Measurements from ENCODE around the gene REC114. TPM values are rescaled to one million over a fixed set of nuclear protein-coding genes. Genes with fewer than 3 reads are reported as not detected.
"Not testable (repeated sequence)": the region's sequence is repeated elsewhere in the genome, so short reads cannot be mapped to it uniquely, and the experiment has no call there.

Gene REC114
- total and polyA plus RNA-seq, 12 donors: 0.40 TPM; not detected in 11

GRCh38 chr15:73424506-73424905 is 18.5 kb upstream of the REC114 start:
- WGBS, 4 donors: 75 to 89% (median 84%) methylated on average over 1 of the region's 1 CpG
- H3K27ac ChIP-seq: no peak overlapping the region
- no peaks in the 10 kb centered on the region for H3K36me3 ChIP-seq (replicated peaks in 1 of 2)
- no peak for DNase-seq
- TF ChIP-seq POLR2A (IDR thresholded peaks at IDR 0.05): no peak
- no peak for TF ChIP-seq CTCF (IDR thresholded peaks at IDR 0.05)
- H3K9me3 ChIP-seq (replicated peaks in 1 of 3): no peaks in the 10 kb centered on the region
- no peak overlapping the region for H3K4me3 ChIP-seq
- intact Hi-C loops (cut with DNase I): no loop called here
- no peaks in the 10 kb centered on the region for H3K4me1 ChIP-seq (replicated peaks in 1 of 2)
- no peaks in the 10 kb centered on the region for H3K27me3 ChIP-seq

GRCh38 chr15:73425510-73425909 is 17.5 kb upstream of the REC114 start:
- Histone ChIP-seq H3K9me3 (replicated peaks in 1 of 3) (no peaks in the 10 kb centered on the region), H3K4me3 (no peak overlapping the region), H3K27me3 (no peaks in the 10 kb centered on the region), H3K27ac (no peak overlapping the region), H3K36me3 (replicated peaks in 1 of 2) (no peaks in the 10 kb centered on the region), H3K4me1 (replicated peaks in 1 of 2) (no peaks in the 10 kb centered on the region)
- 64 to 73% (median 68%) methylated on average over 1 to 2 of the region's 2 CpGs for WGBS, 4 donors
- intact Hi-C loops (cut with DNase I): no loop called here
- TF ChIP-seq CTCF (IDR thresholded peaks at IDR 0.05) (no peak), POLR2A (IDR thresholded peaks at IDR 0.05) (no peak)
- DNase-seq: no peak

GRCh38 chr15:73426323-73426994 is 16.5 kb upstream of the REC114 start:
- TF ChIP-seq POLR2A (IDR thresholded peaks at IDR 0.05) (no peak), CTCF (IDR thresholded peaks at IDR 0.05) (no peak)
- 36 to 48% (median 46%) methylated on average over 5 of the region's 5 CpGs for WGBS, 4 donors

GRCh38 chr15:73431329-73431728 is 11.6 kb upstream of the REC114 start:
- intact Hi-C loops (cut with DNase I); H3K4me1 ChIP-seq (replicated peaks in 1 of 2); H3K27me3 ChIP-seq; H3K27ac ChIP-seq; H3K4me3 ChIP-seq; H3K9me3 ChIP-seq (replicated peaks in 1 of 3); DNase-seq; H3K36me3 ChIP-seq (replicated peaks in 1 of 2): not testable (repeated sequence)
- WGBS, 4 donors: 82 to 90% (median 88%) methylated on average over 7 of the region's 7 CpGs

More at GRCh38 chr15:73426323-73426994, 16.5 kb upstream of the REC114 start:
- DNase-seq: no peak
- intact Hi-C loops (cut with DNase I): no loop called here
- Histone ChIP-seq H3K9me3 (replicated peaks in 1 of 3) (no peaks in the 10 kb centered on the region), H3K36me3 (replicated peaks in 1 of 2) (no peaks in the 10 kb centered on the region), H3K27ac (no peak overlapping the region), H3K4me1 (replicated peaks in 1 of 2) (no peaks in the 10 kb centered on the region), H3K27me3 (no peaks in the 10 kb centered on the region), H3K4me3 (no peak overlapping the region)

- H3K36me3 ChIP-seq (replicated peaks in 1 of 2): no peaks in the 10 kb centered on the region
- H3K9me3 ChIP-seq (replicated peaks in 1 of 3): no peaks in the 10 kb centered on the region
- no peaks in the 10 kb centered on the region for H3K4me1 ChIP-seq (replicated peaks in 1 of 2)
- no peak for DNase-seq
- no peaks in the 10 kb centered on the region for H3K27me3 ChIP-seq
- no peak overlapping the region for H3K27ac ChIP-seq
- TF ChIP-seq CTCF (IDR thresholded peaks at IDR 0.05) (no peak), POLR2A (IDR thresholded peaks at IDR 0.05) (no peak)
- H3K4me3 ChIP-seq: no peak overlapping the region
- 68 to 78% (median 73%) methylated on average over 4 of the region's 4 CpGs for WGBS, 4 donors
- intact Hi-C loops (cut with DNase I): no loop called here
Measured at GRCh38 chr15:73433873-73434272, 9.1 kb upstream of the REC114 start.

Data from adrenal gland (tissue), 12 donors.